ENCODE measurements around the gene CPVL.

The CPVL gene

DNA sequence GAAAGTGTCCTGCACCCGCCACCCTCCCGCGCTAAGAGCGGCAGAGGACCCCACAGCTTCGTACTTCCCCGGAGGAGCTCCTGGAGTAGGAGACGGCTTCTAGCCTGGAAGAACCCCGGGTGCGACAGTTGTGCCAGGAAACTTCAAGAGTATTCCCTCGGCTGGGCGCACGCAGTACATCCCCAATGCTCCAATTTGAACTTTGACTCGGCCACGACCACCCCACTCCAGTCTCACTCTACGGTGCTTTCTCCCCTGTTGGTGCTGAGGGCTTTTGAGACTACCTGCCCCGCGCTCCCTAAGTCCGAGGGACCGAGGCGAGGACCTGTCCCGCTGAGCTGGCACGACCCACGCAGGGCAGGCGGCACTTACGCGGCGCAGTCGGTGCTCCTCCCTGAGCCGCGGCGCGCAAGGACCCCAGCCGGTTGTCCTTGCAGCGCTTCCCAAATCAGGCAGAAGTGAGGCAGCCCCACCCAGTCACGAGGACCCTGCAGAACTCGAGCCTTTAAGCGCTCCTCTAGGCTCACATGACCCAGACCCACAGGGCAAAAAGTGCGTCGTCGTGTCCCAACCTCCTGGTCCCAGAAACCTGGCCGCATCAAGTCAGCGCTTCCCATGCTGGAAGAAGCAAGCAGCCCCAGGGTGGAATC is at the start of gene CPVL:
CPVL (minus strand) TSS at position 481 of the 650 bp plus-strand sequence. CDS start 25,476 bp downstream, outside the sequence.
- ChIA-PET POLR2A (interaction anchor here (0.6 to 1.6 kb wide), 5 partner anchors 10 to 1242 kb away, joined by 3 to 6 read pairs (median 3); no protein-coding TSS in a partner anchor), CTCF (interaction anchor here (0.6 to 1.8 kb wide), 6 partner anchors 10 to 219 kb away, joined by 3 to 9 read pairs (median 4); no protein-coding TSS in a partner anchor)
- Histone ChIP-seq H3K36me3 (ENCODE audit: control insufficient read depth in 2 of 2, insufficient read depth in 1 of 2, low read length in 2 of 2) (peaks cover 2 to 3% of the 10 kb centered on the region in 2 experiments; a peak in 2 of 3 replicates), H3K4me1 (ENCODE audit: control insufficient read depth, insufficient read depth, low read length) (no peaks in the 10 kb centered on the region), H3K27ac (ENCODE audit: extremely low read depth, low read depth, low read length) (peak within 1 kb of the TSS; percentile 80; the same call in 1 of the 2 replicates), H3K9me3 (ENCODE audit: control insufficient read depth, insufficient read depth, low read depth, low read length) (no peaks in the 10 kb centered on the region), H3K4me3 (ENCODE audit: low read depth, low read length) (peak within 1 kb of the TSS; percentile 82)
- peak; percentile 26; the same call in 1 of the 2 replicates for TF ChIP-seq ZNF629 (tag by site-specific recombination; IDR thresholded peaks at IDR 0.05)
- 0 out of 2 replicates have a peak, but pooled peaks have one; percentile 22 for TF ChIP-seq ZBTB8A (tag by site-specific recombination; IDR thresholded peaks at IDR 0.05)
- TF ChIP-seq, protein P1, sequence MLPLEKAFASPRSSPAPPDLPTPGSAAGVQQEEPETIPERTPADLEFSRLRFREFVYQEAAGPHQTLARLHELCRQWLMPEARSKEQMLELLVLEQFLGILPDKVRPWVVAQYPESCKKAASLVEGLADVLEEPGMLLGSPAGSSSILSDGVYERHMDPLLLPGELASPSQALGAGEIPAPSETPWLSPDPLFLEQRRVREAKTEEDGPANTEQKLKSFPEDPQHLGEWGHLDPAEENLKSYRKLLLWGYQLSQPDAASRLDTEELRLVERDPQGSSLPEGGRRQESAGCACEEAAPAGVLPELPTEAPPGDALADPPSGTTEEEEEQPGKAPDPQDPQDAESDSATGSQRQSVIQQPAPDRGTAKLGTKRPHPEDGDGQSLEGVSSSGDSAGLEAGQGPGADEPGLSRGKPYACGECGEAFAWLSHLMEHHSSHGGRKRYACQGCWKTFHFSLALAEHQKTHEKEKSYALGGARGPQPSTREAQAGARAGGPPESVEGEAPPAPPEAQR (tag by site-specific recombination; IDR thresholded peaks at IDR 0.05), result no peak
- TF ChIP-seq ZNF48 (tag by site-specific recombination; IDR thresholded peaks at IDR 0.05), result no peak
- TF ChIP-seq, protein P2, sequence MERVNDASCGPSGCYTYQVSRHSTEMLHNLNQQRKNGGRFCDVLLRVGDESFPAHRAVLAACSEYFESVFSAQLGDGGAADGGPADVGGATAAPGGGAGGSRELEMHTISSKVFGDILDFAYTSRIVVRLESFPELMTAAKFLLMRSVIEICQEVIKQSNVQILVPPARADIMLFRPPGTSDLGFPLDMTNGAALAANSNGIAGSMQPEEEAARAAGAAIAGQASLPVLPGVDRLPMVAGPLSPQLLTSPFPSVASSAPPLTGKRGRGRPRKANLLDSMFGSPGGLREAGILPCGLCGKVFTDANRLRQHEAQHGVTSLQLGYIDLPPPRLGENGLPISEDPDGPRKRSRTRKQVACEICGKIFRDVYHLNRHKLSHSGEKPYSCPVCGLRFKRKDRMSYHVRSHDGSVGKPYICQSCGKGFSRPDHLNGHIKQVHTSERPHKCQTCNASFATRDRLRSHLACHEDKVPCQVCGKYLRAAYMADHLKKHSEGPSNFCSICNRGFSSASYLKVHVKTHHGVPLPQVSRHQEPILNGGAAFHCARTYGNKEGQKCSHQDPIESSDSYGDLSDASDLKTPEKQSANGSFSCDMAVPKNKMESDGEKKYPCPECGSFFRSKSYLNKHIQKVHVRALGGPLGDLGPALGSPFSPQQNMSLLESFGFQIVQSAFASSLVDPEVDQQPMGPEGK (tag by site-specific recombination; IDR thresholded peaks at IDR 0.05), result no peak; the same call in 1 of the 2 replicates
- TF ChIP-seq ZSCAN23 (tag by site-specific recombination; IDR thresholded peaks at IDR 0.05), result no peak
- no peak for TF ChIP-seq ZNF223 (tag by site-specific recombination; IDR thresholded peaks at IDR 0.05)
- peak; percentile 98 for TF ChIP-seq ZNF335 (tag by site-specific recombination; conservative IDR thresholded peaks at IDR 0.05)
- 0 out of 2 replicates have a peak, but pooled peaks have one; percentile 19 for TF ChIP-seq ZNF600 (tag by site-specific recombination; IDR thresholded peaks at IDR 0.05)
- TF ChIP-seq GLIS2 (tag by site-specific recombination; IDR thresholded peaks at IDR 0.05), result peak; percentile 45; the same call in 1 of the 2 replicates
- TF ChIP-seq, protein P3, sequence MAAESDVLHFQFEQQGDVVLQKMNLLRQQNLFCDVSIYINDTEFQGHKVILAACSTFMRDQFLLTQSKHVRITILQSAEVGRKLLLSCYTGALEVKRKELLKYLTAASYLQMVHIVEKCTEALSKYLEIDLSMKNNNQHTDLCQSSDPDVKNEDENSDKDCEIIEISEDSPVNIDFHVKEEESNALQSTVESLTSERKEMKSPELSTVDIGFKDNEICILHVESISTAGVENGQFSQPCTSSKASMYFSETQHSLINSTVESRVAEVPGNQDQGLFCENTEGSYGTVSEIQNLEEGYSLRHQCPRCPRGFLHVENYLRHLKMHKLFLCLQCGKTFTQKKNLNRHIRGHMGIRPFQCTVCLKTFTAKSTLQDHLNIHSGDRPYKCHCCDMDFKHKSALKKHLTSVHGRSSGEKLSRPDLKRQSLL (tag by site-specific recombination; IDR thresholded peaks at IDR 0.05), result 0 out of 2 replicates have a peak, but pooled peaks have one; percentile 29
- TF ChIP-seq, protein P4, sequence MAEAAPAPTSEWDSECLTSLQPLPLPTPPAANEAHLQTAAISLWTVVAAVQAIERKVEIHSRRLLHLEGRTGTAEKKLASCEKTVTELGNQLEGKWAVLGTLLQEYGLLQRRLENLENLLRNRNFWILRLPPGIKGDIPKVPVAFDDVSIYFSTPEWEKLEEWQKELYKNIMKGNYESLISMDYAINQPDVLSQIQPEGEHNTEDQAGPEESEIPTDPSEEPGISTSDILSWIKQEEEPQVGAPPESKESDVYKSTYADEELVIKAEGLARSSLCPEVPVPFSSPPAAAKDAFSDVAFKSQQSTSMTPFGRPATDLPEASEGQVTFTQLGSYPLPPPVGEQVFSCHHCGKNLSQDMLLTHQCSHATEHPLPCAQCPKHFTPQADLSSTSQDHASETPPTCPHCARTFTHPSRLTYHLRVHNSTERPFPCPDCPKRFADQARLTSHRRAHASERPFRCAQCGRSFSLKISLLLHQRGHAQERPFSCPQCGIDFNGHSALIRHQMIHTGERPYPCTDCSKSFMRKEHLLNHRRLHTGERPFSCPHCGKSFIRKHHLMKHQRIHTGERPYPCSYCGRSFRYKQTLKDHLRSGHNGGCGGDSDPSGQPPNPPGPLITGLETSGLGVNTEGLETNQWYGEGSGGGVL (tag by site-specific recombination; IDR thresholded peaks at IDR 0.05), result no peak
- TF ChIP-seq, protein P5, sequence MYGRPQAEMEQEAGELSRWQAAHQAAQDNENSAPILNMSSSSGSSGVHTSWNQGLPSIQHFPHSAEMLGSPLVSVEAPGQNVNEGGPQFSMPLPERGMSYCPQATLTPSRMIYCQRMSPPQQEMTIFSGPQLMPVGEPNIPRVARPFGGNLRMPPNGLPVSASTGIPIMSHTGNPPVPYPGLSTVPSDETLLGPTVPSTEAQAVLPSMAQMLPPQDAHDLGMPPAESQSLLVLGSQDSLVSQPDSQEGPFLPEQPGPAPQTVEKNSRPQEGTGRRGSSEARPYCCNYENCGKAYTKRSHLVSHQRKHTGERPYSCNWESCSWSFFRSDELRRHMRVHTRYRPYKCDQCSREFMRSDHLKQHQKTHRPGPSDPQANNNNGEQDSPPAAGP (tag by site-specific recombination; IDR thresholded peaks at IDR 0.05), result peak; percentile 47
- no peak for TF ChIP-seq ZNF391 (tag by site-specific recombination; IDR thresholded peaks at IDR 0.05; ENCODE audit: borderline replicate concordance, low read depth)
- peak; percentile 60 for TF ChIP-seq ZFHX2 (tag by site-specific recombination; conservative IDR thresholded peaks at IDR 0.05)
- TF ChIP-seq, protein P6, sequence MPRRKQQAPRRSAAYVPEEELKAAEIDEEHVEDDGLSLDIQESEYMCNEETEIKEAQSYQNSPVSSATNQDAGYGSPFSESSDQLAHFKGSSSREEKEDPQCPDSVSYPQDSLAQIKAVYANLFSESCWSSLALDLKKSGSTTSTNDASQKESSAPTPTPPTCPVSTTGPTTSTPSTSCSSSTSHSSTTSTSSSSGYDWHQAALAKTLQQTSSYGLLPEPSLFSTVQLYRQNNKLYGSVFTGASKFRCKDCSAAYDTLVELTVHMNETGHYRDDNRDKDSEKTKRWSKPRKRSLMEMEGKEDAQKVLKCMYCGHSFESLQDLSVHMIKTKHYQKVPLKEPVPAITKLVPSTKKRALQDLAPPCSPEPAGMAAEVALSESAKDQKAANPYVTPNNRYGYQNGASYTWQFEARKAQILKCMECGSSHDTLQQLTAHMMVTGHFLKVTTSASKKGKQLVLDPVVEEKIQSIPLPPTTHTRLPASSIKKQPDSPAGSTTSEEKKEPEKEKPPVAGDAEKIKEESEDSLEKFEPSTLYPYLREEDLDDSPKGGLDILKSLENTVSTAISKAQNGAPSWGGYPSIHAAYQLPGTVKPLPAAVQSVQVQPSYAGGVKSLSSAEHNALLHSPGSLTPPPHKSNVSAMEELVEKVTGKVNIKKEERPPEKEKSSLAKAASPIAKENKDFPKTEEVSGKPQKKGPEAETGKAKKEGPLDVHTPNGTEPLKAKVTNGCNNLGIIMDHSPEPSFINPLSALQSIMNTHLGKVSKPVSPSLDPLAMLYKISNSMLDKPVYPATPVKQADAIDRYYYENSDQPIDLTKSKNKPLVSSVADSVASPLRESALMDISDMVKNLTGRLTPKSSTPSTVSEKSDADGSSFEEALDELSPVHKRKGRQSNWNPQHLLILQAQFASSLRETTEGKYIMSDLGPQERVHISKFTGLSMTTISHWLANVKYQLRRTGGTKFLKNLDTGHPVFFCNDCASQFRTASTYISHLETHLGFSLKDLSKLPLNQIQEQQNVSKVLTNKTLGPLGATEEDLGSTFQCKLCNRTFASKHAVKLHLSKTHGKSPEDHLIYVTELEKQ (tag by site-specific recombination; IDR thresholded peaks at IDR 0.05; ENCODE audit: borderline replicate concordance), result no peak
- peak; percentile 31; the same call in 1 of the 2 replicates for TF ChIP-seq ZNF24 (tag by site-specific recombination; IDR thresholded peaks at IDR 0.05)
- no peak; the same call in 1 of the 2 replicates for TF ChIP-seq ZNF121 (tag by site-specific recombination; IDR thresholded peaks at IDR 0.05)
- TF ChIP-seq, protein P7, sequence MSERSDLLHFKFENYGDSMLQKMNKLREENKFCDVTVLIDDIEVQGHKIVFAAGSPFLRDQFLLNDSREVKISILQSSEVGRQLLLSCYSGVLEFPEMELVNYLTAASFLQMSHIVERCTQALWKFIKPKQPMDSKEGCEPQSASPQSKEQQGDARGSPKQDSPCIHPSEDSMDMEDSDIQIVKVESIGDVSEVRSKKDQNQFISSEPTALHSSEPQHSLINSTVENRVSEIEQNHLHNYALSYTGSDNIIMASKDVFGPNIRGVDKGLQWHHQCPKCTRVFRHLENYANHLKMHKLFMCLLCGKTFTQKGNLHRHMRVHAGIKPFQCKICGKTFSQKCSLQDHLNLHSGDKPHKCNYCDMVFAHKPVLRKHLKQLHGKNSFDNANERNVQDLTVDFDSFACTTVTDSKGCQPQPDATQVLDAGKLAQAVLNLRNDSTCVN (tag by site-specific recombination; optimal IDR thresholded peaks at IDR 0.05), result peak; percentile 60
- TF ChIP-seq ZNF76 (tag by site-specific recombination; IDR thresholded peaks at IDR 0.05; ENCODE audit: borderline replicate concordance, low read depth), result peak; percentile 48; the same call in 1 of the 2 replicates
- TF ChIP-seq ZNF394 (tag by site-specific recombination; IDR thresholded peaks at IDR 0.05; ENCODE audit: borderline replicate concordance), result peak; percentile 50; the same call in 1 of the 2 replicates
- TF ChIP-seq ZIC2 (tag by site-specific recombination; IDR thresholded peaks at IDR 0.05), result peak; percentile 80
- TF ChIP-seq ZBTB48 (tag by site-specific recombination; IDR thresholded peaks at IDR 0.05), result peak; percentile 98
- peak; percentile 33 for TF ChIP-seq KLF9 (tag by site-specific recombination; IDR thresholded peaks at IDR 0.05; ENCODE audit: low read depth)

Measured in HEK293 (cell line).